Mesendoderm (in vitro differentiated cells): ENCODE results near the gene PSORS1C1.
"Not testable (repeated sequence)": the region's sequence is repeated elsewhere in the genome, so short reads cannot be mapped to it uniquely, and the experiment has no call there.

Source experiments
- DNase-seq: peaks from one replicate; pipeline ENCODE4 v3.0.0; 2013
- H2AK5ac ChIP-seq: 2 replicates; pipeline ENCODE4 v1.6.1; 2013; ENCODE audit warnings: low read length, inconsistent platforms
- H2BK120ac ChIP-seq: 2 replicates; pipeline ENCODE4 v1.6.1; 2013; ENCODE audit warnings: low read depth, mild to moderate bottlenecking, low read length, moderate library complexity, mixed read lengths
- H2BK15ac ChIP-seq: replicated peaks from 2 replicates; pipeline ENCODE4 v1.6.1; 2013; ENCODE audit warnings: low read depth, mild to moderate bottlenecking, moderate library complexity
- H2BK5ac ChIP-seq: 2 replicates; pipeline ENCODE4 v1.6.1; 2013; ENCODE audit warnings: low read length, inconsistent platforms
- H3K18ac ChIP-seq: 2 replicates; pipeline ENCODE4 v1.6.1; 2013; ENCODE audit warnings: mild to moderate bottlenecking, low read length, mixed read lengths
- H3K23ac ChIP-seq: one replicate; pipeline ENCODE4 v1.6.1; 2013; ENCODE audit warnings: low read length
- H3K27ac ChIP-seq: 2 replicates; pipeline ENCODE4 v1.5.1; 2013; ENCODE audit warnings: low read depth, mild to moderate bottlenecking, inconsistent platforms, low read length, moderate library complexity
- H3K27me3 ChIP-seq: 2 replicates; pipeline ENCODE4 v1.6.1; 2013; ENCODE audit warnings: low read length, control low read depth, mild to moderate bottlenecking, inconsistent platforms; ENCODE audit not compliant: insufficient read depth, poor library complexity
- H3K36me3 ChIP-seq: 2 replicates; pipeline ENCODE4 v1.6.1; 2013; ENCODE audit warnings: low read length, inconsistent platforms; ENCODE audit not compliant: control insufficient read depth, insufficient read depth
- H3K4ac ChIP-seq: one replicate; pipeline ENCODE4 v1.6.1; 2013; ENCODE audit warnings: low read depth, mild to moderate bottlenecking, low read length, moderate library complexity
- H3K4me1 ChIP-seq: 2 replicates; pipeline ENCODE4 v1.6.1; 2013; ENCODE audit warnings: low read depth, low read length, inconsistent platforms; ENCODE audit not compliant: control insufficient read depth
- H3K4me2 ChIP-seq: 2 replicates; pipeline ENCODE4 v1.6.1; 2013; ENCODE audit warnings: low read length
- H3K4me3 ChIP-seq: 2 replicates; pipeline ENCODE4 v1.5.1; 2013; ENCODE audit warnings: mild to moderate bottlenecking, low read length
- H3K56ac ChIP-seq: one replicate; pipeline ENCODE4 v1.6.1; 2013; ENCODE audit warnings: low read length
- H3K79me1 ChIP-seq: 2 replicates; pipeline ENCODE4 v1.6.1; 2013; ENCODE audit warnings: low read length, inconsistent platforms
- H3K79me2 ChIP-seq: 2 replicates; pipeline ENCODE4 v1.6.1; 2013; ENCODE audit warnings: mild to moderate bottlenecking, low read length; ENCODE audit not compliant: control insufficient read depth, insufficient read depth
- H3K9ac ChIP-seq: 2 replicates; pipeline ENCODE4 v1.6.1; 2013; ENCODE audit warnings: low read length, inconsistent platforms
- H4K5ac ChIP-seq: one replicate; pipeline ENCODE4 v1.6.1; 2013; ENCODE audit warnings: low read length
- H4K8ac ChIP-seq: one replicate; pipeline ENCODE4 v1.6.1; 2013; ENCODE audit warnings: low read depth, mild to moderate bottlenecking, control low read depth, low read length, moderate library complexity
- WGBS: extraction: QIAGEN DNeasy Blood & Tissue Kit; methylation state at CpG from one replicate; pipeline ENCODE4 v1.1.7; 2013; ENCODE audit warnings: low lambda C conversion rate, missing lambda C conversion rate; ENCODE audit not compliant: insufficient coverage; ENCODE audit errors: extremely low coverage; 5-methylcytosine and 5-hydroxymethylcytosine counted together

PSORS1C1 gene

DNA sequence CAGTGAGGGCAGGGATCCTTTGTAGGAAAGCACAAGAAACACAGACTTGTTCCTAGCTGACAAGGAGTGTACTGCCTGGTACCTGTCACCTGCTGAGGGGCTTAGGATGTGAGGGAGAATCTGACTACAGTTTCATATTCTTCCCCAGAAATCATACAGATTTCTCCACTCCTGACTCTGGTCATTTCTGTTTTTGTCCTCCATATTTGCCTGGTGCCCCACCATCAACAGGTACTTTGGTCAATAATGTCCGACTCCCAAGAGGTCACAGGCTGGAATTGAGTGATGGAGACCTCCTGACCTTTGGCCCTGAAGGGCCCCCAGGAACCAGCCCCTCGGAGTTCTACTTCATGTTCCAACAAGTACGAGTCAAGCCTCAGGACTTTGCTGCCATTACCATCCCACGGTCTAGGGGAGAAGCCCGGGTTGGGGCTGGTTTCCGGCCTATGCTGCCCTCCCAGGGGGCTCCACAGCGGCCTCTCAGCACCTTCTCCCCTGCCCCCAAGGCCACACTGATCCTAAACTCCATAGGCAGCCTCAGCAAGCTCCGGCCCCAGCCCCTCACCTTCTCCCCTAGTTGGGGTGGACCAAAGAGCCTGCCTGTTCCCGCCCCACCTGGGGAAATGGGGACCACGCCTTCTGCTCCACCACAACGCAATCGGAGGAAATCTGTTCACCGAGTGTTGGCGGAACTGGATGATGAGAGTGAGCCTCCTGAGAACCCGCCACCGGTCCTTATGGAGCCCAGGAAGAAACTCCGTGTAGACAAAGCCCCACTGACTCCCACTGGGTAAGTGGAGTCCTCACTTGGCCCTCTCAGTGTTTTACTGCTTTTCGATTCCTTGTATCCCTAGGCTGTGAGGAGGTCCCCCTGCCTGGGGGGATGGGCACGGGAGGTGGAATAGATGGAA lies 46.9 kb downstream of the PSORS1C1 start:
- H3K27me3 ChIP-seq, result no peaks in the 10 kb centered on the region
- H4K8ac ChIP-seq, result no peak overlapping the region
- no peak overlapping the region for H3K18ac ChIP-seq
- no peak overlapping the region for H3K56ac ChIP-seq
- H3K9ac ChIP-seq, result no peak overlapping the region
- H4K5ac ChIP-seq, result no peak overlapping the region
- no peak overlapping the region for H2BK5ac ChIP-seq
- peaks cover 7% of the 10 kb centered on the region for H3K4me1 ChIP-seq
- H3K79me1 ChIP-seq, result peaks cover 7% of the 10 kb centered on the region
- no peak overlapping the region for H2BK15ac ChIP-seq
- no CpG with 5 or more reads among the region's 19 CpGs for WGBS
- no peak overlapping the region for H3K4ac ChIP-seq
- peaks cover 5% of the 10 kb centered on the region for H3K36me3 ChIP-seq
- peaks cover 6% of the 10 kb centered on the region for H3K79me2 ChIP-seq
- H2AK5ac ChIP-seq, result no peak overlapping the region
- H3K4me2 ChIP-seq, result no peak overlapping the region
- no peak overlapping the region for H2BK120ac ChIP-seq
- no peak overlapping the region for H3K23ac ChIP-seq
- no peak for DNase-seq
- H3K27ac ChIP-seq, result no peak overlapping the region
- no peak overlapping the region for H3K4me3 ChIP-seq

DNA sequence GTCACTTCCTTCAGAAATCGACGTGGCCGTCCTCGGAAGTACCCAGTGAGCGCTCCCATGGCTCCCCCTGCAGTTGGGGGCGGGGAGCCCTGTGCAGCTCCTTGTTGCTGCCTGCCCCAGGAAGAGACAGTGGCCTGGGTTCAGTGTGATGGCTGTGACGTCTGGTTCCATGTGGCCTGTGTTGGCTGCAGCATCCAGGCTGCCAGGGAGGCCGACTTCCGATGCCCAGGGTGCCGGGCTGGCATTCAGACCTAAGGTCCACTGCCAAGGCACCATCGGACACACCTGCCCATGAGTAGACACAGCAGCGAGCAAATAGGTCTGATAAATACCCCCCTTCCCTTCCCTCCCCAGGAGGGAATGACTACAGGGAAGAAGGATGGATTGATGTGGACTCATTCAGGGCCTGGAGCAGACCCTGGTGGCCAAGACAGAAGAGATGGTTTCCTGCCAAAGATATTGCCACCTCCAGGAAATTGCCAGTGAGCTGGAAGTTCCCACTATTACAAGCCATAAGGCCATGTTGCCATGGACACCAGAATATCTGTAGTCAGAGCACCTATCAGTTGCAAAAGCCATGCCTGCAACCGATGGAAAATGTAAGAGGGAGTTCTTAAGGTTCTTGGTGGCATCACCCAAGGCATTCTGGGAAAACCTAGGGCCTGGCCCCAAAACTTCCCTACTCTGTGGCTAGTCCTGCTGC lies 48.0 kb downstream of the PSORS1C1 start:
- H2BK15ac ChIP-seq, result no peak overlapping the region
- H2BK120ac ChIP-seq, result no peak overlapping the region
- H3K4ac ChIP-seq, result no peak overlapping the region
- peaks cover 5% of the 10 kb centered on the region for H3K36me3 ChIP-seq
- H3K4me3 ChIP-seq, result no peak overlapping the region
- H3K27ac ChIP-seq, result no peak overlapping the region
- no peak overlapping the region for H2BK5ac ChIP-seq
- peaks cover 4% of the 10 kb centered on the region for H3K79me1 ChIP-seq
- peaks cover 14% of the 10 kb centered on the region for H3K79me2 ChIP-seq
- WGBS, result no CpG with 5 or more reads among the region's 13 CpGs
- DNase-seq, result peak; percentile 53
- H3K4me2 ChIP-seq, result no peak overlapping the region
- H2AK5ac ChIP-seq, result no peak overlapping the region
- H3K56ac ChIP-seq, result no peak overlapping the region
- peaks cover 3% of the 10 kb centered on the region for H3K4me1 ChIP-seq
- H3K23ac ChIP-seq, result no peak overlapping the region
- H3K27me3 ChIP-seq, result no peaks in the 10 kb centered on the region
- no peak overlapping the region for H3K9ac ChIP-seq
- no peak overlapping the region for H4K8ac ChIP-seq
- H3K18ac ChIP-seq, result no peak overlapping the region
- H4K5ac ChIP-seq, result no peak overlapping the region

DNA sequence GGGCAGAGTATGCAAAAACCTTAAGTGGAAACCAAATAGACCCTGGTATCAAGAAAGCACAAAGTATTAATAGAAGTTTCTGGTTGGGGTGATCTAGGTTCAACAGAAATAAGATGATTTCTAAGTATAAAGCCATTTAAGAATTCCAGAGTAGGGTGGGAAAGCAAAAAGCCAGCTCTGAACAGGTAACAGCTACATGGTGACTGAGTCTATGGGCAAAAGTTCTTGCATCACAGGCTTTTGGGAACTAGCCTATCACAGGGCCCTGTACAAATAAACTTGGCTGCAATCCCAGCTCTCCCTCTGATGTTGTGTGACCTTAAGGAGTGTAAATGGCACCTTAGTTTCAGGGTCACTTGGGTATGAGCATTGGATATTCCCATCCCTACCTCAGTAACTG lies 49.3 kb downstream of the PSORS1C1 start:
- no peak overlapping the region for H4K5ac ChIP-seq
- H3K56ac ChIP-seq, result no peak overlapping the region
- no peak overlapping the region for H3K23ac ChIP-seq
- peaks cover 27% of the 10 kb centered on the region for H3K79me2 ChIP-seq
- no peak overlapping the region for H3K9ac ChIP-seq
- peaks cover 5% of the 10 kb centered on the region for H3K36me3 ChIP-seq
- H2AK5ac ChIP-seq, result no peak overlapping the region
- no peak overlapping the region for H3K18ac ChIP-seq
- no peak overlapping the region for H3K27ac ChIP-seq
- no peak overlapping the region for H3K4ac ChIP-seq
- H3K27me3 ChIP-seq, result no peaks in the 10 kb centered on the region
- no peak overlapping the region for H3K4me2 ChIP-seq
- DNase-seq, result no peak
- no peak overlapping the region for H3K4me3 ChIP-seq
- H4K8ac ChIP-seq, result no peak overlapping the region
- no peak overlapping the region for H2BK5ac ChIP-seq
- H2BK120ac ChIP-seq, result no peak overlapping the region
- peaks cover 5% of the 10 kb centered on the region for H3K4me1 ChIP-seq
- no peak overlapping the region for H2BK15ac ChIP-seq
- peaks cover 4% of the 10 kb centered on the region for H3K79me1 ChIP-seq

DNA sequence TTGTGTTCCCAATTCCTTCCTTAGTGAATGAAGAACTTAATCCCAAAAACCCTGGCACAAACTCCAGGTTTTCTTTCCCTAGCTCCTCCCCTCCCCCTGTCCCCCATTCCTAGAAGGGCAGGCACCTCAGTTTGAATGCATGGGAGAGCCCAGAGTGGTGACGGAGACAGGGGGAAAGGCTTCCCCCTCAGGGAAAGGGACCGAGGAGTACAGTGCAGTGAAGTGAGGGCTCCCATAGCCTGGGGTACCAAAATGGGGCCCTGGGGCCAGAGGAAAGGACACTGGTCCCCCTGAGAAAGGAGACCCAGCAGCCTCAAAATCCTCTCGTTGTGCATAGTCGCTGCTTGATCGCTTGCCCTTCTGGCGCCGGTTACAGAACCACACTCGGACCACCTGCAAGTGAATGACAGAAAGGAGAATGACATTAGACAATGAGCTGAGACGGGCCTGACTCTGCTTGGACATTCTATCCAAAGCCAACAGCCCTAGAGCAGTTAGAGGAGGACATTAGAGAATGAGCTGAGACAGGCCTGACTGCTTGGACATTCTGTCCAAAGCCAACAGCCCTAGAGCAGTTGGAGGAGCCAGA lies 50.0 kb downstream of the PSORS1C1 start:
- DNase-seq, H3K23ac ChIP-seq, H2BK5ac ChIP-seq, H2AK5ac ChIP-seq, H3K79me1 ChIP-seq, H3K4me1 ChIP-seq, H4K8ac ChIP-seq, H3K4me2 ChIP-seq, H3K18ac ChIP-seq, H3K27me3 ChIP-seq, H3K4ac ChIP-seq, H3K36me3 ChIP-seq, H2BK15ac ChIP-seq, H2BK120ac ChIP-seq, H3K4me3 ChIP-seq, H4K5ac ChIP-seq, H3K27ac ChIP-seq, H3K56ac ChIP-seq, H3K9ac ChIP-seq: not testable (repeated sequence)
- no CpG with 5 or more reads among the region's 9 CpGs for WGBS
- peaks cover 34% of the 10 kb centered on the region for H3K79me2 ChIP-seq

DNA sequence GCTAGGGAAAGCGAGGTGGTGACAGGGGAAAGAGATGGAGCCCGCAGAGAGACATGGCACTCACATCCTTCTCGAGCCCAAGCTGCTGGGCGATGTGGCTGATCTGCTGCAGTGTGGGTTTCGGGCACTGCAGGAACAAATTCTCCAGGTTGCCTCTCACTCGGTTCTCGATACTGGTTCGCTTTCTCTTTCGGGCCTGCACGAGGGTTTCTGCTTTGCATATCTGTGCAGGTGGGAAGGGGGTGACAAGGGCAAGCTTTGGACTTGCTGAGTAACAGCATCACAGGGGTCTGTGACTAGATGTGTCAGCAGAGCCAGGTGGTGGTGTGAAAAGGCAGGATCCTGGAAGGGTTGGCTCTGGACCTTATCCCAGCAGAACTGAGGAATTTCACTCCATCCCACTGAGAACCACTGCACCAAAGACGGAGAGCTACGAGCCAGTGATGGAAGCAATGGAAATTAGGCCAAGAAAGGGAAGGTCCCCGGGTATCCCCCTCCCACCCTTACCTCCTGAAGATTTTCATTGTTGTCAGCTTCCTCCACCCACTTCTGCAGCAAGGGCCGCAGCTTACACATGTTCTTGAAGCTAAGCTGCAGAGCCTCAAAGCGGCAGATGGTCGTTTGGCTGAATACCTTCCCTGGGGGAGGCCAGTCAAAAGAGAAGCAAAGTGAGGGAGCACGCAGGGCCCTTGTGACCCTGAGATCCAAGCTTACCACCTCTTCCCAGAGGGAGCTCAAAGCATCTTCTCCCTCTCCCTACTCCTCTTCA lies 50.6 kb downstream of the PSORS1C1 start:
- H3K18ac ChIP-seq, H3K4me2 ChIP-seq: not testable (repeated sequence)

More for the DNA sequence above, 50.6 kb downstream of the PSORS1C1 start:
- H3K36me3 ChIP-seq, H3K4me1 ChIP-seq, H3K27me3 ChIP-seq, H3K9ac ChIP-seq, H3K4ac ChIP-seq, H3K79me1 ChIP-seq, H3K23ac ChIP-seq, DNase-seq, H4K8ac ChIP-seq, H3K56ac ChIP-seq, H4K5ac ChIP-seq, H2BK15ac ChIP-seq, H2AK5ac ChIP-seq, H2BK120ac ChIP-seq, H2BK5ac ChIP-seq, H3K4me3 ChIP-seq, H3K27ac ChIP-seq: not testable (repeated sequence)
- WGBS, result no CpG with 5 or more reads among the region's 17 CpGs
- H3K79me2 ChIP-seq, result peaks cover 41% of the 10 kb centered on the region
